HCT116 (cell line): Measurements from ENCODE around the gene FNIP2.

Experiments
- CTCF ChIP-seq, 3 experiments: fragments of 200-600 bp in 1 of 3; sonication (generic) in 1 of 3; IDR thresholded peaks in 2 of 3; conservative IDR thresholded peaks in 1 of 3; 2 replicates each; pipeline ENCODE4 v1.5.1; 2012 to 2017; ENCODE audit warnings: low read depth in 2 of 3, low read length in 2 of 3, antibody characterized with exemption in 1 of 3, borderline replicate concordance in 1 of 3, control low read depth in 1 of 3, mild to moderate bottlenecking in 1 of 3, mixed read lengths in 1 of 3, mixed run types in 1 of 3, moderate library complexity in 1 of 3; ENCODE audit not compliant: insufficient read depth in 1 of 3
- EZH2 ChIP-seq: fragments of 200-600 bp; sonication (generic); IDR thresholded peaks from 2 replicates; pipeline ENCODE4 v1.6.1; 2017; ENCODE audit warnings: antibody characterized with exemption, mixed run types
- POLR2A ChIP-seq: IDR thresholded peaks from 2 replicates; pipeline ENCODE4 v1.7.0; 2011; ENCODE audit warnings: borderline replicate concordance; ENCODE audit not compliant: insufficient read depth, insufficient read length; ENCODE audit errors: extremely low read depth
- POLR2AphosphoS5 ChIP-seq: IDR thresholded peaks from 2 replicates; pipeline ENCODE4 v1.6.1; 2011; ENCODE audit warnings: mild to moderate bottlenecking, low read depth, low read length, moderate library complexity
- ZNF274 ChIP-seq: fragments of 200-500 bp; sonication (Bioruptor generic); IDR thresholded peaks from 2 replicates; pipeline ENCODE4 v1.6.1; 2014; ENCODE audit warnings: mild to moderate bottlenecking, low read depth, low read length, inconsistent platforms

GRCh38 chr4:158938220-158939044 lies 169.6 kb downstream of the FNIP2 start:
- no peak for TF ChIP-seq CTCF (IDR thresholded peaks at IDR 0.05 in 2 of 3, conservative IDR thresholded peaks at IDR 0.05 in 1 of 3; ENCODE audit: borderline replicate concordance in 1 of 3, insufficient read depth in 1 of 3, low read depth in 2 of 3, low read length in 2 of 3)
- no peak for TF ChIP-seq EZH2
- no peak for TF ChIP-seq POLR2A
- no peak for TF ChIP-seq POLR2AphosphoS5
- TF ChIP-seq ZNF274, result no peak
